CD4-positive, alpha-beta T cell treated with Interleukin-10 for 1 hour (primary cell): Measurements from ENCODE around the gene WDFY4.

Source experiments
- DNase-seq: peaks from one replicate; pipeline ENCODE4 v3.0.0-alpha.2; 2020

Gene WDFY4

GRCh38 chr10:48773580-48773979, 88.9 kb downstream of the WDFY4 start:
- no peak for DNase-seq

- DNase-seq = no peak
Observed at GRCh38 chr10:48774416-48775205, 89.9 kb downstream of the WDFY4 start.

GRCh38 chr10:48775206-48775517, 90.5 kb downstream of the WDFY4 start:
- no peak for DNase-seq

- DNase-seq = no peak
Observed at GRCh38 chr10:48776005-48776522, 91.4 kb downstream of the WDFY4 start.

GRCh38 chr10:48776528-48776927, 91.9 kb downstream of the WDFY4 start:
- no peak for DNase-seq

- no peak for DNase-seq
Observed at GRCh38 chr10:48777110-48777509, 92.4 kb downstream of the WDFY4 start.

- DNase-seq = no peak
Observed at GRCh38 chr10:48778193-48778857, 93.7 kb downstream of the WDFY4 start.

GRCh38 chr10:48779077-48779476, 94.4 kb downstream of the WDFY4 start:
- no peak for DNase-seq

- DNase-seq = no peak
Observed at GRCh38 chr10:48779546-48780152, 95.0 kb downstream of the WDFY4 start.

- no peak for DNase-seq
Observed at GRCh38 chr10:48780341-48780740, 95.7 kb downstream of the WDFY4 start.

- no peak for DNase-seq
Observed at GRCh38 chr10:48782386-48782785, 97.7 kb downstream of the WDFY4 start.

- no peak for DNase-seq
Observed at GRCh38 chr10:48784031-48784430, 99.4 kb downstream of the WDFY4 start.

GRCh38 chr10:48785796-48786195, 101.1 kb downstream of the WDFY4 start:
- DNase-seq = no peak

GRCh38 chr10:48786606-48787282, 102.1 kb downstream of the WDFY4 start:
- DNase-seq = no peak

GRCh38 chr10:48788554-48788953, 103.9 kb downstream of the WDFY4 start:
- no peak for DNase-seq

- DNase-seq = no peak
Observed at GRCh38 chr10:48789486-48790456, 105.1 kb downstream of the WDFY4 start.

- no peak for DNase-seq
Observed at GRCh38 chr10:48790457-48791044, 105.9 kb downstream of the WDFY4 start.

- DNase-seq = no peak
Observed at GRCh38 chr10:48791267-48791928, 106.7 kb downstream of the WDFY4 start.

GRCh38 chr10:48792121-48792520, 107.4 kb downstream of the WDFY4 start:
- DNase-seq = no peak

- no peak for DNase-seq
Observed at GRCh38 chr10:48792687-48793096, 108.0 kb downstream of the WDFY4 start.

- DNase-seq = no peak
Observed at GRCh38 chr10:48794074-48794473, 109.4 kb downstream of the WDFY4 start.
